Muscle of back (tissue), 11 donors: Measurements from ENCODE around the gene SUSD2. TPM values are rescaled to one million over a fixed set of nuclear protein-coding genes. Genes with fewer than 3 reads are reported as not detected.
"Not testable (repeated sequence)": the region's sequence is repeated elsewhere in the genome, so short reads cannot be mapped to it uniquely, and the experiment has no call there.

ENCODE experiments used
- DNase-seq, 3 donors: peaks; one replicate each; pipeline versions ENCODE4 v3.0.0 to v3.0.0-alpha.2; 2013
- polyA plus RNA-seq, 10 donors: library from polyadenylated mRNA; unstranded; fragments of 120-200 nt; gene quantifications; one replicate each; pipeline ENCODE4 v1.2.1, GENCODE V29; 2013; ENCODE audit not compliant: insufficient read length in 10 of 10

The SUSD2 gene
- polyA plus RNA-seq, 10 donors: 0.31 to 2.0 (median 0.66) TPM

- DNase-seq: peak in 1 of 3 donors; percentile 0
Measured at GRCh38 chr22:24186892-24187670, 5.8 kb downstream of the SUSD2 start.

- peak in 1 of 3 donors; percentile 3 for DNase-seq
Measured at GRCh38 chr22:24187731-24188644, 6.7 kb downstream of the SUSD2 start.

GRCh38 chr22:24188705-24189248, 7.5 kb downstream of the SUSD2 start:
- DNase-seq: no peak

GRCh38 chr22:24189249-24190158, 8.2 kb downstream of the SUSD2 start:
- peak in 2 of 3 donors; percentile 50 to 73 for DNase-seq

GRCh38 chr22:24190159-24190540, 8.9 kb downstream of the SUSD2 start:
- peak in 1 of 3 donors; percentile 7 for DNase-seq

- DNase-seq: peak in 1 of 3 donors; percentile 1
Measured at GRCh38 chr22:24190596-24191208, 9.4 kb downstream of the SUSD2 start.

- no peak for DNase-seq
Measured at GRCh38 chr22:24191381-24191841, 10.1 kb downstream of the SUSD2 start.

GRCh38 chr22:24191893-24192292, 10.6 kb downstream of the SUSD2 start:
- no peak for DNase-seq

GRCh38 chr22:24198682-24199052, 17.4 kb downstream of the SUSD2 start:
- DNase-seq: no peak

GRCh38 chr22:24200619-24201212, 19.4 kb downstream of the SUSD2 start:
- no peak for DNase-seq

GRCh38 chr22:24201681-24202614, 20.7 kb downstream of the SUSD2 start:
- no peak for DNase-seq

- DNase-seq: not testable (repeated sequence)
Measured at GRCh38 chr22:24203856-24204255, 22.6 kb downstream of the SUSD2 start.

- DNase-seq: no peak
Measured at GRCh38 chr22:24205438-24206195, 24.3 kb downstream of the SUSD2 start.

- DNase-seq: not testable (repeated sequence)
Measured at GRCh38 chr22:24206460-24207263, 25.4 kb downstream of the SUSD2 start.

- no peak for DNase-seq
Measured at GRCh38 chr22:24207264-24208011, 26.2 kb downstream of the SUSD2 start.

- DNase-seq: peak; percentile 34 to 90 (median 70)
Measured at GRCh38 chr22:24208012-24208749, 26.9 kb downstream of the SUSD2 start.
